Mucosa of gallbladder (tissue), 1 donor: ENCODE results near the gene MMP2. TPM values are rescaled to one million over a fixed set of nuclear protein-coding genes. Genes with fewer than 3 reads are reported as not detected.

Experiments
- DNase-seq: peaks from one replicate; pipeline ENCODE4 v3.0.0-alpha.2; 2020; ENCODE audit warnings: low spot score
- total RNA-seq: library from RNA; stranded (reverse); gene quantifications from one replicate; pipeline ENCODE4 v1.2.1, GENCODE V29; 2021
- donor health status: DM: no; HTN: no; CAD: no.

Gene MMP2
- total RNA-seq, 1 donor from 2014 or later = 264 TPM

DNA sequence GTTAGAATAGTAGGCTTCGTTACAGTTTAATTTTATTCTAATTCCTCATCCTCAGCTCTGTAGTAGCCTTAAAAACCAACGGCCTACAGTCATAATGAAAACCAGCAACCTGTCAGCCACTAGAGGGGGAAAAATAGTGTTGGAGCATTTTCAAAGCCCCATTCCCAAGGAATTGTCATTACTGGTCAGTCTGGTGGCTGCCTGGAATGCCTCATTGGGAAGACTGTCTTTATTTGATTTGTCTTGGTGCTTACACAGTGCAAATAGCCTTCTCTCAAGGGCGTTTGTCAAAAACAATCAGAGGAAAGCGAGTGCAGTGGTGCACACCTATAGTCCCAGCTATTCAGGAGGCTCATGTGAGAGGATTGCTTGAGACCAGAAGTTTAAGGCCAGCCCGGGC is 34.6 kb downstream of the MMP2 start:
- DNase-seq = no peak

DNA sequence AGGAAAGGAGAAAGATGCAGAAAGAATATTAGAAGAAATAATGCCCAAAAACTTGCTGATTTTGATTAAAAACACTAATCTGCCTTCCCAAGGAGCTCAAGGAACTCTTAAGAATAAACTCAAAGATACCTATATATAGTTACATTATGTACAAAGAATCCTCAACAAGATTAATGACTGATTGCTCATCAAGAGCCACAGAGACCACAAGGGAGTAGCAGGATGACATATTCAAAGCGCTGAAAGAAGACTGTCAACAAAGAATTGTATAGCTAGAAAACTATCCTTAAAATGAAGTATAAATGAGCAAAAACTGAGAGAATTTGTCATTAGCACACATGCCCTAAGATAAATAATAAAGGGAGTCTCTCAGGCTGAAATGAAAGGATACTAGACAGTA is 36.1 kb downstream of the MMP2 start:
- no peak for DNase-seq

DNA sequence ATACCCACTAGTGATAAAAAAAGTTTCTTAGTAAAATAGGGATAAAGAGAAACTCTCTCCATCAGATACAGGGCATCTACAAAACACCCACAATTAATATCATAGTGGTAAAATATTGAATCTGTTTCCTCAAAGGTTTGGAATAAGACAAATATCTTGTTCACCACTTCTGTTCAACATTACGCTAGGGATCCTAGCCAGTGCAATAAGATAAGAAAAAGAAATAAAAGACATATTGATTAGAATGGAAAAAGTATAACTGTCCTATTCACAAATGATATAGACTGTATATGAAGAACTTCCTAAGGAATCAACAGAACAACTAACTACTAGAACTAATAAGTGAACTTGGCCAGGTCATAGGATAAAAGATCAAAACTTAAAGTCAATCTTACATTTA is 42.8 kb downstream of the MMP2 start:
- DNase-seq = no peak

DNA sequence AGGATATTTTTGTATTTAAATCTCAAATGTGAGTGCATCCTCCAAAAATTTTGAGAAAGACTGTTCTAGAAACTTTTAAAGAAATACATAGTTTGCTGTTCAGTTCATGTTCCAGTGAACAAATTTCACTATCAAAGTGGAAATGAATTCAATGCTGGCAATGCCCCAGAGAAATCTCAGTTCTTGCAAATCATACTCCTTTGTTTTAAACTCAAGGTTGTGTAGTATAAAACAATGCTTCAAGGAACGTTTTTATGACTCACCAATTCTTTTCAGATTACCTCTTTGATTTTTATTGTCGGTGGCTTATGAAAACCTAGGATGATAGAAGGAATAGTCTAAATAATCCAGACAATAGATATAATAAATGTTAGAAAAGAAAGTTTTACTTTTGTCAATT is 47.4 kb downstream of the MMP2 start:
- DNase-seq = no peak

DNA sequence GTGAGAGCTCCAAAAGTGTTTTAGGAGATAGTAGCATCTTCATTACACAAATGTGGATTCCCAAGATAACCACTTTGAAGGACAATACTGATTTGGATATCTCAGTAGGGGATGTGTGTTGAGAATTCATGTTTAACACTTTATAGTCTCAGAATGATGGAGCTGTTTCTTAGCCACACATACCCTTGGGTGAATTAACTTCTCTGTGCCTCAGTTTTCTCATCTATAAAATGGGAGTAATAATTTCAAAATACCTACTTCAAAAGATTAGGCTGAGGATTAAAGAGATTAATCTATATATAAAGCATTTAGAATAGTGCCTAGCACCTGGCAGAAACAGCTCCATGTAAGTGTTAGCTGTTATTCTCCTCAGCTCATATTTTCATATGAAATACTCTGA is 48.9 kb downstream of the MMP2 start:
- no peak for DNase-seq

DNA sequence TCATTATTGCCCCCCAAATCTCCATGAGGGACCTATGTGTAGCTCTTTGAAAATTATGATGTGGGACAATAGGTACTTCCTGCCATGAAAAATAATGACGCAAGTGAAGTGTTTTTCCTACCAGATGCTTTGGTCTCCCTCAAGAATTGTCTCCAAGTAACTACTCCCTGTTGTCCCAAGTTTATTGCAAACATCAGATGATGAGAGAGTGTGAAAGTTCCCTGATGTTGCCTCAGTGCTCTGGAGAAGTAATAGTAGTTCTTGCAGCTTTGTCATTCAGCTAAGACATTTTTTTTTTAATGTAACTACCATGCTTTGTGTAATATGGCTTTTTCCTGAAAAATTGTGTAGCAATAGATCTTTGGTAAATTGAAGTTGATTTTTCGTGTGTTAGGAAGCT is 50.0 kb downstream of the MMP2 start:
- DNase-seq = no peak

DNA sequence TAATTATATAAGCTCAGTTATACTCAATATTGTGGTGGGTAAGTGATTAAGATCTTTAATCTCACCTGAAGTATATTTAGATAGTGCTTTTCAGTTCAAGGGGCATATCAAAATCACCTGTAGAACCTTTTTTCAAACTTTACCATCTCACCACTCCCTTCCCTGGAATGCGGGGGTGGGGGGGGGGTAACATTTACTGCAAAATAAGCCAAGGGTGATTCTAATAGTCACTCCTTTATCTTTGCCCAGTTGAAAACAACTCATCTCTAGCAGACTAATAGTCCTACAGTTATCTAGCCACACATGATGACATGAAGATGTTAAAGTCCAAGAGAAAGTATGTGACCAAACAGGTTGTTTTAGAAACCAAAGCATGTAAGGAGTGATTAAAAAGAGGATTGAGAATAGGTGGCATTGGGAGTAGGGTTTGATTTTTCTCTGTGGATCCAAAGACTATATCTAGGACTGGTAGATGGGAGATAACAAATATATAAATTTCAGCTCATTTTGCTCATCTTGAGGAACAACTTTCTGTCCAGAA is 51.4 kb downstream of the MMP2 start:
- DNase-seq = no peak

DNA sequence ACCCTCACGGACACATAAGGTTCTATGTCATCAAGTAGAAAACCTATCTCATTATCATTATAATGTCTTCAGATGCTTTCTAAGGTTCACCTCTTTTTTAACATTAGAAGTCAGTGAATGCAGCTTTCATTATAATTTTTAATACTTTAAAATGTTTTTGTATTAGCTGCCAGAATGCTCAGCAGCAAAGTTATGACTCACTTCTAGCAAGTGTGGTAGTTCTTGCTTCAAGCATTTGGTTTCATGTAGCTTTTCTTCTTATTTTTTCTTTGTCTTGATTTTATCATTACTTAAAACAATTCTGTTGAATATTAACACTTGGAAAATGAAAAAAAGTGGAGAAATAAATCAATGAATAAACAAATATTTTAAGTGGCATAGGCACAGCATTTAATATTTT is 53.2 kb downstream of the MMP2 start:
- DNase-seq = no peak

DNA sequence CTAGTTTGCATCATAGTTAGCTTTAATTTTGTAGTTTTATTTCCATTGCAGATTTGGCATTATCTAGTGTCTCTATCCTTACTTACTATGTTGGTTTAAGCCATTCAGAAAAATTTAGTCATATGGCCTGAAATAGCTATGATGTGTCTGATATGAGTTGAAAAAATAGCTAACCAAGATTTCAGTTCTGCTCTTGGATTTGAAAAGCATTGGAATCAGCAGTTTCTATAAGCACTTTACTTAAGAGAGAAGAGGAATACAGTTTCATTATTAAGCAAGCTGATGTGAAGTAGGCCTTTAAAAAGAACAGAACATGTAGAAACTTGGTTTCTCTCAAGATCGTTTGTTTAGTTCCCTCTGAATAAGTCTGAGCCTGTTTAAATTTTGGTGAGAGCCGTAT is 55.8 kb downstream of the MMP2 start:
- no peak for DNase-seq

DNA sequence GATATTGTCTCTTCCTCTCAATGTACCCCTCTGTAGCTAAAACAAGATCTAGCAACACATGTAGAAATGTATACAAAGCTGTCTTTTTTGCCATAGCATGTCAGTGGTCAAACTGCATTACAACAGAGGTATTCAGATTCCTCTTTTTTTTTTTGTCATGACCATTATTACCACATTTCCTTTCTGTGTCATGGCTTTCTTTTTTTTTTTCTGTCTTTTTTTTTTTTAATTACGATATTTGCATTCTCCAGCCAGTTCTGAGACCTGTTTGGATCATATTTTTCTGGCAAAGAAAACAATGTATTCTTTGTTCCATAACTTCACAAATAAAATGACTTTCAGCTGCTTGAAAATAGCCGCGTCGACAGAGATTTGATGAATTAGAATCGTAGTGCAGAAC is 60.1 kb downstream of the MMP2 start:
- no peak for DNase-seq

DNA sequence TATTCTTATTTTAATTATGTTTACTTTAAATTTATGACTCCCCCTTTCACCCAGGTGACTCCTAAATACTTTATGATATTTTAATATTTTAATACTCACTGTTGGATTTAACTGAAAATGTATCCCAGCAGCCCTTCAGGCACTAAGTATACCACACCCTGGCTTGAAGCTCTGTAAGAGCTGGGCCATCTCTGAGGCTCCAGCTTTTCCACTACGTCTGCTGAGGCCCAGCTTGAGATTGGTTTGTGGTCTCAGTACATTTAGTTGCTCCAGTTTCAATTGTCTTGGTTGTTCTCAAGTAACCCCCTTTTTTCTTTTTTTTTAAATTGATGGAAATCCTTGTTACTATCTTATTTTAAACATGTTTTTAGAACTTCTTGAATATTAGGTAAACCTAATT is 60.5 kb downstream of the MMP2 start:
- no peak for DNase-seq

DNA sequence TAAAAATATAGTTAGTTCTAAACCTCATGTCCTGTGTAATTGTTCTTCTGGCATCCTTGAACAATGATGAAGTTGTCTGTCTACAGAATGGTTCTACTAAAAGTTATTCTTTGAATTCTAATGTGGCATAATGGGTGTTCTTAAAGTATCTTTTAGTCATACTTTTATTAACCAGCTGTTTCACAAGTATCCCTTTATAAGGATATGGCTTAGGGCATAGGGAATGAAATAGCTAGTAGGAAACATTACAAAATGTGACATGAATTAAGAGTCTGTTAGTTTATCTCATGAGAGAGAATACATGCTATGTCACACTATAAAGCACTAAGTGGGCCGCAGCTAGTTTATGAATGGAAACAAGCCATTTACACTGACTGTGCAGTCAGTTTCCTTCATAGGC is 61.2 kb downstream of the MMP2 start:
- no peak for DNase-seq

DNA sequence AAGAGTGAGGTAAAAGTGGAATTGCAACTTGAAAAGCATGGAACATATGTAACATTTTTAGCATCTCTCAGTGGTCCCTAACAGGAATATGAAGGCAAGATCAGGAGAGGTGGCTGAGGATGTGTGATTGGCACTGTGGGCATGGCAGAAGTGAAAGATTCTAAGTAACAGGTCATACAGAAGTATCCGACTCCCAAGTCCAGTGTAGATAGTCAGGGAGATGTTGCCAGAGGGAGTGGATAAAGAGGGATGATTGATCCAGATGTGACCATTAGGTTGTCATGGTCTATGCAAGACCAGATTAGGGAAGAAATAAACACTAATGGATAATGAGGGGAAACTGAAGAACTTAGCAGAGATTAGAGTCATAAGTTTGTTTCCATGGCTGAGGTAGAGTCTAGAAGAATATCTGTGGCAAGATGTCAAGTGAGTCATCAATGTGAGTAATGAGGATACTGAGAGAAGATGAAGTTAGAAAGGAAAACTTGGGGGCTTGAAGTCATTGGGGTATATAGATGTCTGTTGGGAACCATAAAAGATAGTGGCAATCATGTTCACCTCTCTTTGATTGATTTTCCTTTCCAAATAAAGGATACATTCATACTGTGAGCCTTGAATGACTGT is 63.6 kb downstream of the MMP2 start:
- no peak for DNase-seq

DNA sequence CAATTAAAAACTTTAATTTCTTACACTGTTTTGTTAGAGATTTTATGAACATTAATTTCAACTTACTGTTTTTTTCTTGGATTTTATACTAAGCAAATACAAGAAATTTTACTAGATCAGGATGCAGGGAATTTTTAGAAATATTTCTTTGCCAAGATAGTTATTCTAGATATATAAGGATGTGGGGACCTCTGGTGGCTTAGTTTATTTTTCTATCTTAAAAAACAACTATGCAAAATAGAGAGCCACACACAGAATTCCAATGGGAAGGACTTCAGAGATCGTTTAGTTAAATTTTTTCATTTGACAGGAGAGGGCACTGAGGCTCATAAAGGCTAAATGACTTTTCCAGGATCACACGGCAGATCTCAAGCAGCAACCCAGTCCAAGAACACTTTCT is 64.5 kb downstream of the MMP2 start:
- DNase-seq = no peak

DNA sequence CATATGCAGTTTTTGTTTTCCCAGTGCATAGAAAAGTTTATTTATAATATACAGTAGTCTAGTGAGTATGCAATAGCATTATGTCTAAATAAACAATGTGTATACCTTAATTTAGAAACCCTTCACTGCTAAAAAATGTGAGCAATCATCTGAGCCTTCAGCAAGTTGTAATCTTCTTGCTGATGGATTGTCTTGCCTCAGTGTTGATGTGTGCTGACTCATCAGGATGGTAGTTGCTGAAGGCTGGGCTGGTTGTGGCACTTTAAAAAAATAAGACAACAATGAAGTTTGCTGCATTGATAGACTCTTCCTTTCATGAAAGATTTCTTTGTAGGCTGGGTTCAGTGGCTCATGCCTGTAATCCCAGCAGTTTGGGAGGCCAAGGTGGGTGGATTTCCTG is 73.6 kb downstream of the MMP2 start:
- no peak for DNase-seq

DNA sequence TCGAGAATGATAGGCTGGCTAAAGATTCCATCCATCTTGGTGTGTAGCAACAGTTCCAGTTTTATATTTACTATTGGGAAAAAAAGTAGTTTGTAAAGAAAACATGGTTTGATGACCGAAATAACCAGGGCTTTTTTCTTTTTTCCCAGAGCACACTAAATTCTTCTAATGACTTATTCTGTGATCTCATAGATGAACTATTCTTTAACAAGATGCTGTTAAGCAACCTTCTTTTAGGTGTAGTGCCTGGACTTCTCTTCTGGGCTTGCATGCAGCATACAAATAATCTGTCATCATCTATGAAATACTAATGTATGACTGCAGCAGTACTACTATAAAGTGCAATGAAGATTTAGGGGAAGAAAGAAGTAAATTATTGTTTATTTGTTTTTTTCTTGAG is 76.4 kb downstream of the MMP2 start:
- no peak for DNase-seq

Other genes starting within 250 kb of the MMP2 start
- 0.17 TPM for gene IRX6, start 155.0 kb upstream of the MMP2 start, total RNA-seq
- 15.8 TPM for gene LPCAT2, start 29.9 kb downstream of the MMP2 start, total RNA-seq
- gene CAPNS2, start 87.5 kb downstream of the MMP2 start, total RNA-seq = 0.55 TPM
- gene SLC6A2, start 176.8 kb downstream of the MMP2 start, total RNA-seq = 0.23 TPM